GM12864 (cell line): ENCODE data around the gene SLC9A3.

Source experiments
- DNase-seq: peaks from one replicate; pipeline ENCODE4 v3.0.0-alpha.2; 2011; ENCODE audit warnings: low read depth
- H3K4me3 ChIP-seq: 2 replicates; pipeline ENCODE4 v1.5.1; 2011; ENCODE audit warnings: mild to moderate bottlenecking, low read depth, low read length, control low read depth
- CTCF ChIP-seq: IDR thresholded peaks from 2 replicates; pipeline ENCODE4 v1.5.1; 2011; ENCODE audit warnings: low read depth, mild to moderate bottlenecking, moderate library complexity, low read length, control low read depth, inconsistent platforms; ENCODE audit errors: missing control alignments

Gene SLC9A3

GRCh38 chr5:473551-474192 is 50.6 kb downstream of the SLC9A3 start:
- peak overlapping the region; percentile 86 for H3K4me3 ChIP-seq
- TF ChIP-seq CTCF, result no peak
- no peak for DNase-seq

- peak; percentile 50 for DNase-seq
- H3K4me3 ChIP-seq, result peak overlapping the region; percentile 86
- no peak for TF ChIP-seq CTCF
Measured at GRCh38 chr5:472656-473550, 51.3 kb downstream of the SLC9A3 start.

- no peak for TF ChIP-seq CTCF
- DNase-seq, result no peak
- peak overlapping the region; percentile 71 for H3K4me3 ChIP-seq
Measured at GRCh38 chr5:472076-472655, 52.1 kb downstream of the SLC9A3 start.

- no peak for DNase-seq
- TF ChIP-seq CTCF, result no peak
- peak overlapping the region; percentile 71 for H3K4me3 ChIP-seq
Measured at GRCh38 chr5:471750-472058, 52.5 kb downstream of the SLC9A3 start.

- DNase-seq, result no peak
- TF ChIP-seq CTCF, result no peak
- H3K4me3 ChIP-seq, result peak overlapping the region; percentile 71
Measured at GRCh38 chr5:470961-471749, 53.1 kb downstream of the SLC9A3 start.

GRCh38 chr5:469752-470483 is 54.3 kb downstream of the SLC9A3 start:
- no peak for TF ChIP-seq CTCF

More at GRCh38 chr5:469752-470483, 54.3 kb downstream of the SLC9A3 start:
- DNase-seq, result no peak
- no peak overlapping the region for H3K4me3 ChIP-seq
